HS-5 (cell line): Measurements from ENCODE around the gene PALD1.
"Not testable (repeated sequence)": the region's sequence is repeated elsewhere in the genome, so short reads cannot be mapped to it uniquely, and the experiment has no call there.

Source experiments
- DNase-seq: peaks from one replicate; pipeline ENCODE4 v3.0.0-alpha.2; 2012; ENCODE audit warnings: low read depth

Gene PALD1

GRCh38 chr10:70614364-70614763 lies 135.8 kb downstream of the PALD1 start:
- DNase-seq = not testable (repeated sequence)

- DNase-seq = no peak
These were observed 136.6 kb downstream of the PALD1 start for GRCh38 chr10:70615211-70615610.

- no peak for DNase-seq
These were observed 137.4 kb downstream of the PALD1 start for GRCh38 chr10:70615784-70616522.

- no peak for DNase-seq
These were observed 138.2 kb downstream of the PALD1 start for GRCh38 chr10:70616761-70617160.
